HEK293 (cell line): Measurements from ENCODE around the gene HOXB1.

Experiments
- ATF2 ChIP-seq: fragments of 450-650 bp; formaldehyde crosslinking; IDR thresholded peaks from 2 replicates; pipeline ENCODE4 v1.5.1; 2016; ENCODE audit warnings: missing biosample characterization, missing genetic modification characterization, low read depth
- CTCF ChIP-seq: fragments of 450-650 bp; formaldehyde crosslinking; IDR thresholded peaks from 2 replicates; pipeline ENCODE4 v1.5.1; 2016; ENCODE audit warnings: missing biosample characterization, missing genetic modification characterization
- KLF8 ChIP-seq: fragments of 450-650 bp; formaldehyde crosslinking; IDR thresholded peaks from 2 replicates; pipeline ENCODE4 v1.5.1; 2016; ENCODE audit warnings: missing biosample characterization, missing genetic modification characterization
- MZF1 ChIP-seq: fragments of 450-650 bp; formaldehyde crosslinking; IDR thresholded peaks from 2 replicates; pipeline ENCODE4 v1.5.1; 2017; ENCODE audit warnings: missing biosample characterization, missing genetic modification characterization, borderline replicate concordance
- OSR2 ChIP-seq: fragments of 450-650 bp; formaldehyde crosslinking; IDR thresholded peaks from 2 replicates; pipeline ENCODE4 v1.5.1; 2016; ENCODE audit warnings: missing biosample characterization, missing genetic modification characterization
- RBAK ChIP-seq: fragments of 450-650 bp; formaldehyde crosslinking; IDR thresholded peaks from 2 replicates; pipeline ENCODE4 v1.5.1; 2016; ENCODE audit warnings: missing biosample characterization, missing genetic modification characterization
- REPIN1 ChIP-seq: fragments of 450-650 bp; formaldehyde crosslinking; IDR thresholded peaks from 2 replicates; pipeline ENCODE4 v1.5.1; 2017; ENCODE audit warnings: missing biosample characterization, missing genetic modification characterization, low read depth
- YY2 ChIP-seq: fragments of 450-650 bp; formaldehyde crosslinking; IDR thresholded peaks from 2 replicates; pipeline ENCODE4 v1.5.1; 2016; ENCODE audit warnings: missing biosample characterization, missing genetic modification characterization
- ZBTB20 ChIP-seq: fragments of 450-650 bp; formaldehyde crosslinking; IDR thresholded peaks from 2 replicates; pipeline ENCODE4 v1.5.1; 2016; ENCODE audit warnings: missing biosample characterization, missing genetic modification characterization
- ZBTB26 ChIP-seq: fragments of 450-650 bp; formaldehyde crosslinking; optimal IDR thresholded peaks from 2 replicates; pipeline ENCODE3; 2016; ENCODE audit warnings: missing biosample characterization, mild to moderate bottlenecking, missing genetic modification characterization
- ZFP3 ChIP-seq: fragments of 450-650 bp; formaldehyde crosslinking; IDR thresholded peaks from 2 replicates; pipeline ENCODE4 v1.5.1; 2016; ENCODE audit warnings: low read depth, missing biosample characterization, missing genetic modification characterization
- ZFP37 ChIP-seq: fragments of 450-650 bp; formaldehyde crosslinking; IDR thresholded peaks from 2 replicates; pipeline ENCODE4 v1.5.1; 2016; ENCODE audit warnings: missing biosample characterization, missing genetic modification characterization
- ZFP41 ChIP-seq: fragments of 450-650 bp; formaldehyde crosslinking; IDR thresholded peaks from 2 replicates; pipeline ENCODE4 v1.5.1; 2016; ENCODE audit warnings: missing biosample characterization, missing genetic modification characterization, borderline replicate concordance
- ZNF114 ChIP-seq: fragments of 450-650 bp; formaldehyde crosslinking; IDR thresholded peaks from 2 replicates; pipeline ENCODE4 v1.5.0; 2017; ENCODE audit warnings: missing biosample characterization, missing genetic modification characterization
- ZNF2 ChIP-seq: fragments of 450-650 bp; formaldehyde crosslinking; IDR thresholded peaks from 2 replicates; pipeline ENCODE4 v1.5.1; 2016; ENCODE audit warnings: missing biosample characterization, missing genetic modification characterization
- ZNF248 ChIP-seq: fragments of 450-650 bp; formaldehyde crosslinking; IDR thresholded peaks from 2 replicates; pipeline ENCODE4 v1.5.1; 2017; ENCODE audit warnings: missing biosample characterization, missing genetic modification characterization
- ZNF266 ChIP-seq: fragments of 450-650 bp; formaldehyde crosslinking; IDR thresholded peaks from 2 replicates; pipeline ENCODE4 v1.5.1; 2016; ENCODE audit warnings: missing biosample characterization, missing genetic modification characterization, low read depth
- ZNF280D ChIP-seq: fragments of 450-650 bp; formaldehyde crosslinking; IDR thresholded peaks from 2 replicates; pipeline ENCODE4 v1.5.1; 2016; ENCODE audit warnings: missing biosample characterization, missing genetic modification characterization
- ZNF341 ChIP-seq: fragments of 450-650 bp; formaldehyde crosslinking; IDR thresholded peaks from 2 replicates; pipeline ENCODE4; 2016; ENCODE audit warnings: low read depth, missing biosample characterization, missing genetic modification characterization
- ZNF394 ChIP-seq: fragments of 450-650 bp; formaldehyde crosslinking; IDR thresholded peaks from 2 replicates; pipeline ENCODE4 v1.5.1; 2016; ENCODE audit warnings: missing biosample characterization, missing genetic modification characterization, mild to moderate bottlenecking, moderate library complexity, borderline replicate concordance
- ZNF426 ChIP-seq: fragments of 450-650 bp; formaldehyde crosslinking; IDR thresholded peaks from 2 replicates; pipeline ENCODE4 v1.5.1; 2017; ENCODE audit warnings: missing biosample characterization, missing genetic modification characterization, mild to moderate bottlenecking, inconsistent platforms, moderate library complexity
- ZNF501 ChIP-seq: fragments of 450-650 bp; formaldehyde crosslinking; IDR thresholded peaks from 2 replicates; pipeline ENCODE4 v1.5.1; 2016; ENCODE audit warnings: missing biosample characterization, missing genetic modification characterization
- ZNF529 ChIP-seq: fragments of 450-650 bp; formaldehyde crosslinking; IDR thresholded peaks from 2 replicates; pipeline ENCODE4 v1.5.1; 2017; ENCODE audit warnings: missing genetic modification characterization, missing biosample characterization; ENCODE audit not compliant: insufficient replicate concordance
- ZNF626 ChIP-seq: fragments of 450-650 bp; sonication (Bioruptor Pico); formaldehyde crosslinking; IDR thresholded peaks from 2 replicates; pipeline ENCODE4 v1.5.1; 2018; ENCODE audit warnings: missing biosample characterization, missing genetic modification characterization, inconsistent platforms
- ZNF660 ChIP-seq: fragments of 450-650 bp; IDR thresholded peaks from 2 replicates; pipeline ENCODE4 v1.5.1; 2018; ENCODE audit warnings: missing biosample characterization, mild to moderate bottlenecking, missing genetic modification characterization
- ZNF677 ChIP-seq: fragments of 450-650 bp; IDR thresholded peaks from 2 replicates; pipeline ENCODE4 v1.5.0; 2018; ENCODE audit warnings: missing biosample characterization, mild to moderate bottlenecking, missing genetic modification characterization, moderate library complexity
- ZNF837 ChIP-seq: fragments of 450-650 bp; formaldehyde crosslinking; IDR thresholded peaks from 2 replicates; pipeline ENCODE4 v1.5.1; 2016; ENCODE audit warnings: missing biosample characterization, missing genetic modification characterization
- ZXDB ChIP-seq: fragments of 450-650 bp; formaldehyde crosslinking; IDR thresholded peaks from 2 replicates; pipeline ENCODE4 v1.5.1; 2016; ENCODE audit warnings: missing biosample characterization, missing genetic modification characterization
- TF ChIP-seq, protein P1 (sequence below): fragments of 450-650 bp; formaldehyde crosslinking; IDR thresholded peaks from 2 replicates; pipeline ENCODE4 v1.5.1; 2016; ENCODE audit warnings: missing biosample characterization, missing genetic modification characterization
- TF ChIP-seq, protein P2 (sequence below): fragments of 450-650 bp; formaldehyde crosslinking; IDR thresholded peaks from 2 replicates; pipeline ENCODE4 v1.5.1; 2016; ENCODE audit warnings: missing biosample characterization, missing genetic modification characterization

Gene HOXB1

DNA sequence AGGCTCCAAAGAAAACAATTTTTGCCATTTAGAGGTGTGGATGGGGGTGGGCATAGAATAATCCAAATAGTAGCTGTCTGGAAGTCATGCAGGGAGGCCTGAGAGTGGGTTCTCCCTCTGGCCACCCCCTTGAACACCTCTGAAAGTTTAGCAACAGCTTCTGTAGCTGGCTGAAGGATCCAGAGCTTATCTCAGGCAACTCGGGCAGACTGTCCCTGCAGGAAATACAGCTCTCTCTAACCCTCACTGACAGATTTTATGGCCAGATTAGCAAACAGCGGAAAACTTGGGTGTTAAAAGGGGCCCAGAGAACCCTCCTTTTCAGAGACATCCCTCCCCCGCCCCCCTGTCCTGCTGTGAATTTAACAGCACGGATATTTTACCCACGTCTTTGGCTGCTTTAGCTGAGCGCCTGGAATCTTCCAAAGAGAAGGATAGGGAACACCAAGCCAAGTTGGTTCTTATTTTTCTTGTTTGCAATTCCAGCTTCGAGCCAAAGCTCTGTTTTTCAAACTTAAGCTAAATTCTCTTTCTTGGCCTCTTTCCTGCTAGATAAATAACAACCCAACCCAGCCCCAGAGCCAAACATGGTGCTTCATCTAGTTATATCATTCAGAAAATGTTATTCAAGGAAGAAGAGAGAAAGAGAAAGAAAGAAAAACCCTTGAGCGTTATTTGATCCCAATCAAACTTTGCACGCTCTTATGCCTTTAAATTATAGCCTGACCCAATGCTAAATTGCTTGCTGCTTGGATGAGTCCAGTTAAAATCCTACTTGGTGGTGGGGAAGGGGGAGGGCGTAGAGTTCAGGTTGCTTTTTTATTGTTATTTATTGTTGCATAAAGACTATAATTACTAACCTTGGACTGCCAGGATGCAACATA, 16.4 kb upstream of the HOXB1 start (continued):
- no peak for TF ChIP-seq CTCF
- no peak for TF ChIP-seq ZNF280D
- TF ChIP-seq MZF1 (tag by site-specific recombination): no peak; the same call in 1 of the 2 replicates
- no peak for TF ChIP-seq ZNF426 (tag by site-specific recombination)
- TF ChIP-seq OSR2: peak; percentile 92
- TF ChIP-seq ZNF837 (tag by site-specific recombination): no peak
- no peak for TF ChIP-seq RBAK (tag by site-specific recombination)
- TF ChIP-seq ZNF248 (tag by site-specific recombination): no peak
- TF ChIP-seq ZNF677: no peak
- TF ChIP-seq ZNF266: no peak
- TF ChIP-seq YY2: no peak
- TF ChIP-seq ZNF501 (tag by site-specific recombination): 0 out of 2 replicates have a peak, but pooled peaks have one; percentile 20
- TF ChIP-seq ZXDB (tag by site-specific recombination): peak; percentile 94
- no peak for TF ChIP-seq REPIN1 (tag by site-specific recombination)
- TF ChIP-seq ZBTB26 (tag by site-specific recombination): no peak
- peak; percentile 60; the same call in 1 of the 2 replicates for TF ChIP-seq ZNF2 (tag by site-specific recombination)
- TF ChIP-seq ZNF529: no peak
- TF ChIP-seq ATF2 (tag by site-specific recombination): 0 out of 2 replicates have a peak, but pooled peaks have one; percentile 7
- TF ChIP-seq, protein P1, sequence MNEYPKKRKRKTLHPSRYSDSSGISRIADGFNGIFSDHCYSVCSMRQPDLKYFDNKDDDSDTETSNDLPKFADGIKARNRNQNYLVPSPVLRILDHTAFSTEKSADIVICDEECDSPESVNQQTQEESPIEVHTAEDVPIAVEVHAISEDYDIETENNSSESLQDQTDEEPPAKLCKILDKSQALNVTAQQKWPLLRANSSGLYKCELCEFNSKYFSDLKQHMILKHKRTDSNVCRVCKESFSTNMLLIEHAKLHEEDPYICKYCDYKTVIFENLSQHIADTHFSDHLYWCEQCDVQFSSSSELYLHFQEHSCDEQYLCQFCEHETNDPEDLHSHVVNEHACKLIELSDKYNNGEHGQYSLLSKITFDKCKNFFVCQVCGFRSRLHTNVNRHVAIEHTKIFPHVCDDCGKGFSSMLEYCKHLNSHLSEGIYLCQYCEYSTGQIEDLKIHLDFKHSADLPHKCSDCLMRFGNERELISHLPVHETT (tag by site-specific recombination): peak; percentile 12; the same call in 1 of the 2 replicates
- TF ChIP-seq ZNF626 (tag by site-specific recombination): no peak
- TF ChIP-seq ZBTB20 (tag by site-specific recombination): peak; percentile 93
- TF ChIP-seq ZFP37 (tag by site-specific recombination): 0 out of 2 replicates have a peak, but pooled peaks have one; percentile 17
- peak; percentile 21; the same call in 1 of the 2 replicates for TF ChIP-seq KLF8 (tag by site-specific recombination)
- no peak for TF ChIP-seq ZNF114 (tag by site-specific recombination)
- TF ChIP-seq ZNF394 (tag by site-specific recombination): no peak
- TF ChIP-seq ZNF341 (tag by site-specific recombination): peak; percentile 34; the same call in 1 of the 2 replicates
- TF ChIP-seq, protein P2, sequence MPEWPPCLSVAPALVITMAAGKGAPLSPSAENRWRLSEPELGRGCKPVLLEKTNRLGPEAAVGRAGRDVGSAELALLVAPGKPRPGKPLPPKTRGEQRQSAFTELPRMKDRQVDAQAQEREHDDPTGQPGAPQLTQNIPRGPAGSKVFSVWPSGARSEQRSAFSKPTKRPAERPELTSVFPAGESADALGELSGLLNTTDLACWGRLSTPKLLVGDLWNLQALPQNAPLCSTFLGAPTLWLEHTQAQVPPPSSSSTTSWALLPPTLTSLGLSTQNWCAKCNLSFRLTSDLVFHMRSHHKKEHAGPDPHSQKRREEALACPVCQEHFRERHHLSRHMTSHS (tag by site-specific recombination): 0 out of 2 replicates have a peak, but pooled peaks have one; percentile 41
- peak; percentile 76 for TF ChIP-seq ZNF660
- no peak for TF ChIP-seq ZFP3 (tag by site-specific recombination)
- TF ChIP-seq ZFP41 (tag by site-specific recombination): no peak
